ENCODE measurements around the gene EXOC4. TPM values are rescaled to one million over a fixed set of nuclear protein-coding genes. Genes with fewer than 3 reads are reported as not detected.

Gene EXOC4
- total RNA-seq, 1 experiment from 2014 or later = 66.2 TPM

- no TSS peak for BruUV-seq (replicated peaks)
- intact Hi-C loops (cut with micrococcal nuclease; ENCODE audit: unreplicated experiment) = no loop called here
- Histone ChIP-seq H3K4me1 (peaks cover 11% of the 10 kb centered on the region), H3K36me3 (ENCODE audit: control insufficient read depth, insufficient read depth, low read length) (no peaks in the 10 kb centered on the region), H3K4me3 (ENCODE audit: low read depth, low read length) (no peak overlapping the region), H3K27me3 (replicated peaks; ENCODE audit: control insufficient read depth, insufficient read depth, low read length) (no peaks in the 10 kb centered on the region), H3K9me3 (no peaks in the 10 kb centered on the region)
- ChIA-PET CTCF (no interaction called here), POLR2A (no interaction called here)
- Mint-ChIP-seq H3K36me3 (ENCODE audit: insufficient read depth, unreplicated experiment) (peaks cover 6% of the 10 kb centered on the region), H3K4me3 (ENCODE audit: unreplicated experiment) (no peak overlapping the region), H3K27ac (ENCODE audit: unreplicated experiment) (no peak overlapping the region), H3K4me1 (ENCODE audit: low read depth, unreplicated experiment) (peaks cover 5% of the 10 kb centered on the region), H3K27me3 (ENCODE audit: insufficient read depth, unreplicated experiment) (no peaks in the 10 kb centered on the region), H3K9me3 (ENCODE audit: unreplicated experiment) (no peaks in the 10 kb centered on the region)
- no peak for TF ChIP-seq CTCF (IDR thresholded peaks at IDR 0.05; ENCODE audit: insufficient read depth in 1 of 2, low read depth in 1 of 2, low read length in 1 of 2, severe bottlenecking in 1 of 2, unreplicated experiment in 1 of 2)
- no peak for DNase-seq
Measured at GRCh38 chr7:133514551-133514950, 261.7 kb downstream of the EXOC4 start.

DNA sequence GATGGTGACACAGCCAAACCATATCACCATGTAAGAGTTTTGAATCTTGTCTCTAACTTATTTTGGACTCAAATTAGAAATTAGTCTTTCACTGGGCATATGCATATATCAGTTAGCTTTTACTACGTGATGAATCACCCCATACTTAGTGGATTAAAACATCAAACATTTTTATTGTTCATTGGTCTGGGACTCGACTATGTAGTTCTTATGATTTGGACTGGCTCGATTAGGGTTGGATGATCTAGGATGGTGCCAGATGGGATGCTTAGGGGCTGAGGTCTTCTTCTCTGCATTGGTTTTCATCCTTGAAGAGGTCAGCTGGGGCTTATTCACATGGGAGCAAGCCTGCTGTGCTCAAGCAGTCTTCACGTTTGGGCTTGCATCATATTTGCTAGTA lies 264.9 kb downstream of the EXOC4 start:
- no peaks in the 10 kb centered on the region for H3K4me1 Mint-ChIP-seq (ENCODE audit: low read depth, unreplicated experiment)
- Histone ChIP-seq H3K36me3 (ENCODE audit: control insufficient read depth, insufficient read depth, low read length) (no peaks in the 10 kb centered on the region), H3K9me3 (no peaks in the 10 kb centered on the region), H3K4me1 (no peaks in the 10 kb centered on the region), H3K4me3 (ENCODE audit: low read depth, low read length) (no peak overlapping the region), H3K27me3 (replicated peaks; ENCODE audit: control insufficient read depth, insufficient read depth, low read length) (no peaks in the 10 kb centered on the region)
- no peak overlapping the region for H3K4me3 Mint-ChIP-seq (ENCODE audit: unreplicated experiment)
- no peak overlapping the region for H3K27ac Mint-ChIP-seq (ENCODE audit: unreplicated experiment)
- ChIA-PET CTCF (no interaction called here), POLR2A (no interaction called here)
- no peaks in the 10 kb centered on the region for H3K9me3 Mint-ChIP-seq (ENCODE audit: unreplicated experiment)
- TF ChIP-seq CTCF (IDR thresholded peaks at IDR 0.05; ENCODE audit: insufficient read depth in 1 of 2, low read depth in 1 of 2, low read length in 1 of 2, severe bottlenecking in 1 of 2, unreplicated experiment in 1 of 2) = no peak
- intact Hi-C loops (cut with micrococcal nuclease; ENCODE audit: unreplicated experiment) = no loop called here
- BruUV-seq (replicated peaks) = no TSS peak
- DNase-seq = no peak
- H3K36me3 Mint-ChIP-seq (ENCODE audit: insufficient read depth, unreplicated experiment) = peaks cover 6% of the 10 kb centered on the region
- no peaks in the 10 kb centered on the region for H3K27me3 Mint-ChIP-seq (ENCODE audit: insufficient read depth, unreplicated experiment)

- Mint-ChIP-seq H3K9me3 (ENCODE audit: unreplicated experiment) (no peaks in the 10 kb centered on the region), H3K27ac (ENCODE audit: unreplicated experiment) (no peak overlapping the region), H3K4me1 (ENCODE audit: low read depth, unreplicated experiment) (no peaks in the 10 kb centered on the region), H3K36me3 (ENCODE audit: insufficient read depth, unreplicated experiment) (peaks cover 6% of the 10 kb centered on the region), H3K27me3 (ENCODE audit: insufficient read depth, unreplicated experiment) (no peaks in the 10 kb centered on the region), H3K4me3 (ENCODE audit: unreplicated experiment) (no peak overlapping the region)
- no TSS peak for BruUV-seq (replicated peaks)
- intact Hi-C loops (cut with micrococcal nuclease; ENCODE audit: unreplicated experiment) = no loop called here
- ChIA-PET CTCF (no interaction called here), POLR2A (no interaction called here)
- H3K36me3 ChIP-seq (ENCODE audit: control insufficient read depth, insufficient read depth, low read length) = no peaks in the 10 kb centered on the region
- no peaks in the 10 kb centered on the region for H3K27me3 ChIP-seq (replicated peaks; ENCODE audit: control insufficient read depth, insufficient read depth, low read length)
- no peaks in the 10 kb centered on the region for H3K4me1 ChIP-seq
- DNase-seq = no peak
- H3K9me3 ChIP-seq = no peaks in the 10 kb centered on the region
- no peak overlapping the region for H3K4me3 ChIP-seq (ENCODE audit: low read depth, low read length)
- no peak for TF ChIP-seq CTCF (IDR thresholded peaks at IDR 0.05; ENCODE audit: insufficient read depth in 1 of 2, low read depth in 1 of 2, low read length in 1 of 2, severe bottlenecking in 1 of 2, unreplicated experiment in 1 of 2)
Measured at GRCh38 chr7:133518718-133519117, 265.8 kb downstream of the EXOC4 start.
